ENCODE data around the gene AMN1.

AMN1 gene

GRCh38 chr12:31629756-31630732 is 98.8 kb downstream of the AMN1 start:
- DNase-seq (ENCODE audit: low read depth), result no peak

DNA sequence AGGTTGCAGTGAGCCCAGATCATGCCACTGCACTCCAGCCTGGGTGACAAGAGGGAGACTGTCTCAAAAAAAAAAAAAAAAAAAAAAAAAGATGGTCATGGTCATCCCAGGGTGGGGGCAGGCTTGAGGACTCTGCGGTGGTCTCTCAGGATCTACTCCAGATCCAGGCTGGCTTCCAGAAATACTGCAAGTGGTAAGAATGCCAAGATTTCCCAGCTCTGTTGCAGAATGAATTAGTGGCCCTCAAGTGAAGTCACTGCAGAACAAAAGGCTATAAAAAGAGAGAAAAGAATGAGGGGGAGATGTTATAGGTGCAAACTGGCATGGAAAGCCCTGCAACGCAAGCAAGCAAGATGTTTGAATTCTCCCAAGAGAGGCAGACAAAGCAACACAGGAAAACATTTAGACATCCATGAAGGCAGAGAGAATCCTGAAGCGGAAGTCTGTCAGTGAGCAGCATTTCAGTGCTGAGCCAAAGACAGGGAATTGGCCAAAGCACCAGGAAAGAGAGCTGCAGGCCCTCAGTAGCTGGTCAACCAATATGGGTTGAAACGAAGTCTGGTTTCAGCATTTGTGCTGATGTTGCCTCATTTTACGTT is 101.3 kb downstream of the AMN1 start:
- no peak for DNase-seq (ENCODE audit: low read depth)

DNA sequence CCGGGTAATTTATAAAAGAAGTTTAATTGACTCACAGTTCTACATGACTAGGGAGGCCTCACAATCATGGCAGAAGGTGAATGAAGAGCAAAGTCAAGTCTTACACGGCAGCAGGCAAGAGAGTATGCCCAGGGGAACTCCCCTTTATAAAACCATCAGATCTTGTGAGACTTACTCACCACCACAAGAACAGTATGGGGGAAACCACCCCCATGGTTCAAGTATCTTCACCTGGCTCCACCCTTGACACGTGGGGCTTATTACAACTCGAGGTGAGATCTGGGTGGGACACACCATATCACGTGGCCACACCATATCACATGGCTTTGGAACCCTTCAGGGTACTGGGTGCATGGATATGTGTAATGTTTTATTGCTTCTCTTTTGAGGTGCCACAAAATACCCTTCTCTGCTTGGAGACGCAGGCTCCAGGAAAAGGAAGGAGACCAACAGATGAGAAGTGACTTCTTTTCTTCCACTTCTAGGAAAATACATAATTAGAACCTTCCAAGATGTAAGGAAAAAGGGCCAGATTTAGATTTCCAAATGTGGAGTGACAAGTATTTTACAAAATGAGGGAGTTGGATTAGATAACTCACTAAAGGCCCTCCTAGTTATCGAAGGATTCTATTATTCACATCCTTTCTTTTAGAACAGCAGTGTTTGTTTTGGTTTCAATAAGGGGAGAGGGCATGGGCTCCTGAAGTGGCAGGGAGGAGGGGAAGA is 102.4 kb downstream of the AMN1 start:
- no peak for DNase-seq (ENCODE audit: low read depth)

GRCh38 chr12:31622038-31622437 is 106.8 kb downstream of the AMN1 start:
- DNase-seq (ENCODE audit: low read depth), result no peak

All from stimulated activated CD8-positive, alpha-beta memory T cell treated with anti-CD3 and anti-CD28 coated beads, Interleukin-4, amount 100 ng/mL, for 24 hours (primary cell).